Keratinocyte (primary cell): Measurements from ENCODE around the gene NPTXR. TPM values are rescaled to one million over a fixed set of nuclear protein-coding genes. Genes with fewer than 3 reads are reported as not detected.

Experiments
- DNase-seq: peaks from one replicate; pipeline ENCODE4 v3.0.0-alpha.2; 2011; ENCODE audit warnings: low read depth, missing footprints, low spot score
- FAIRE-seq: peaks from 2 replicates; lab custom pipeline; 2011; peaks lifted over from hg19 to GRCh38; lab: Jason Lieb, UNC
- H2AFZ ChIP-seq: 2 replicates; pipeline ENCODE4 v1.6.0; 2012; ENCODE audit warnings: low read length, control low read depth, inconsistent platforms; ENCODE audit not compliant: control insufficient read depth
- H3K27ac ChIP-seq: 2 replicates; pipeline ENCODE4 v1.5.1; 2011; ENCODE audit warnings: low read length; ENCODE audit not compliant: control insufficient read depth, insufficient read depth
- H3K27me3 ChIP-seq: 3 replicates; pipeline ENCODE4 v1.6.0; 2011; ENCODE audit warnings: low read length; ENCODE audit not compliant: control insufficient read depth, insufficient read depth; ENCODE audit errors: extremely low read depth
- H3K36me3 ChIP-seq, 2 experiments: 2 replicates in 1 of 2; 3 replicates in 1 of 2; pipeline ENCODE4 v1.5.1; 2011; ENCODE audit warnings: low read length in 2 of 2, mild to moderate bottlenecking in 1 of 2; ENCODE audit not compliant: control insufficient read depth in 2 of 2, insufficient read depth in 2 of 2; ENCODE audit errors: extremely low read depth in 1 of 2
- H3K4me1 ChIP-seq: 3 replicates; pipeline ENCODE4 v1.5.1; 2011; ENCODE audit warnings: low read length; ENCODE audit not compliant: control insufficient read depth, insufficient read depth; ENCODE audit errors: extremely low read depth
- H3K4me2 ChIP-seq: 3 replicates; pipeline ENCODE4 v1.6.0; 2011; ENCODE audit warnings: low read depth, low read length; ENCODE audit not compliant: control insufficient read depth, insufficient read depth; ENCODE audit errors: extremely low read depth
- H3K4me3 ChIP-seq, 3 experiments: fragments of 200-600 bp in 1 of 3; sonication (generic) in 1 of 3; 2 replicates in 2 of 3; 3 replicates in 1 of 3; pipeline ENCODE4 v1.5.1; 2011 to 2016; ENCODE audit warnings: low read length in 3 of 3, mild to moderate bottlenecking in 3 of 3, control low read depth in 2 of 3, inconsistent platforms in 1 of 3, low read depth in 1 of 3, mixed read lengths in 1 of 3, mixed run types in 1 of 3, moderate library complexity in 1 of 3; ENCODE audit not compliant: control insufficient read depth in 2 of 3, insufficient read depth in 2 of 3; ENCODE audit errors: extremely low read depth in 1 of 3
- H3K79me2 ChIP-seq: 2 replicates; pipeline ENCODE4 v1.6.0; 2012; ENCODE audit warnings: low read length; ENCODE audit not compliant: control insufficient read depth, insufficient read depth
- H3K9ac ChIP-seq: 3 replicates; pipeline ENCODE4 v1.6.0; 2011; ENCODE audit warnings: low read length; ENCODE audit not compliant: control insufficient read depth, insufficient read depth; ENCODE audit errors: extremely low read depth
- H3K9me1 ChIP-seq: 3 replicates; pipeline ENCODE4 v1.6.0; 2011; ENCODE audit warnings: low read length; ENCODE audit not compliant: control insufficient read depth, insufficient read depth; ENCODE audit errors: extremely low read depth
- H3K9me3 ChIP-seq: 2 replicates; pipeline ENCODE4 v1.5.1; 2012; ENCODE audit warnings: low read depth, low read length; ENCODE audit not compliant: control insufficient read depth
- H4K20me1 ChIP-seq: 3 replicates; pipeline ENCODE4 v1.6.0; 2011; ENCODE audit warnings: low read length; ENCODE audit not compliant: control insufficient read depth, insufficient read depth; ENCODE audit errors: extremely low read depth
- EZH2 ChIP-seq: IDR thresholded peaks from one replicate; pipeline ENCODE4 v1.6.1; 2012; ENCODE audit warnings: inconsistent platforms, mild to moderate bottlenecking, low read length, moderate library complexity
- dilution Hi-C: fragments of 300-500 bp; cut with MboI; formaldehyde crosslinking; loops from one replicate; pipeline ENCODE4 v1.7.0; 2020; ENCODE audit warnings: low sequenced_read_pairs; ENCODE audit not compliant: extremely low pct_ligation_motif_present
- polyA plus RNA-seq, 5 experiments: library from polyadenylated mRNA; depleted of rRNA in 3 of 5; stranded (reverse) in 3 of 5; stranded (forward) in 1 of 5; unstranded in 1 of 5; fragments of >200 nt; gene quantifications; 1 replicate in 1 of 5; 2 replicates in 3 of 5; 3 replicates in 1 of 5; pipeline versions ENCODE4 v1.2.1 to v1.2.3, GENCODE V29; 2011 to 2012; ENCODE audit warnings: missing spikeins in 2 of 5, low read depth in 1 of 5, low replicate concordance in 1 of 5
- TF ChIP-seq, protein P1 (sequence below), 3 experiments: IDR thresholded peaks in 1 of 3; conservative IDR thresholded peaks in 1 of 3; optimal IDR thresholded peaks in 1 of 3; 2 replicates in 2 of 3; 3 replicates in 1 of 3; pipeline versions ENCODE3 to v1.5.1; 2011; ENCODE audit warnings: low read length in 3 of 3, mild to moderate bottlenecking in 3 of 3, moderate library complexity in 2 of 3, control low read depth in 1 of 3, inconsistent platforms in 1 of 3; ENCODE audit not compliant: insufficient read depth in 2 of 3; ENCODE audit errors: extremely low read depth in 1 of 3

Gene NPTXR
- polyA plus RNA-seq, 1 donor (not counting 4 experiments of a cell fraction or from before 2014, with no cell fraction given) = 0.03 TPM

DNA sequence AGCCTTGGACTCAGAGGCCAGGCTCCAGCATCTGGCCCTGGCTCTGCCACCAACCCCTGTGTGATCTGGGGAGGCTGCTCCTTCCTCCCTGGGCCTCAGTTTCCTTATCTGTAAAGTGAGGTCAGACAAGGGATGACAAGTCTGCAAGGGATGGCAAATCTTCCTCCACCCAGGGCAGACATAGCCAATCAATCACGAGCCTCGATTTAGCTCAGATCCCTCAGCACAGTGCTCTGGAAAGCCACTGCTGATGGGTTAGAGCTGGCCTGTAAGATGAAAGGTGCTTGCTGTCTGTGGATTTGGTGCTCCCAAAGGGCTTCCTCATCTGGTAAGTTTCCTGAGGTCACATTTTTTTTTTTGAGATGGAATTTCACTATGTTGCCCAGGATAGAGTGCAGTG lies 20.2 kb downstream of the NPTXR start:
- FAIRE-seq (no peak), DNase-seq (no peak)
- no peaks in the 10 kb centered on the region for H3K9me1 ChIP-seq
- no peak overlapping the region for H2AFZ ChIP-seq
- H3K4me1 ChIP-seq = no peaks in the 10 kb centered on the region
- no peaks in the 10 kb centered on the region for H3K9me3 ChIP-seq
- no peaks in the 10 kb centered on the region for H3K36me3 ChIP-seq
- dilution Hi-C loops = no loop called here
- no peak overlapping the region for H3K4me3 ChIP-seq
- H3K27ac ChIP-seq = no peak overlapping the region
- H3K9ac ChIP-seq = no peak overlapping the region
- H3K27me3 ChIP-seq = peaks cover 13% of the 10 kb centered on the region
- H3K4me2 ChIP-seq = no peak overlapping the region
- peaks cover 12% of the 10 kb centered on the region for H4K20me1 ChIP-seq
- no peaks in the 10 kb centered on the region for H3K79me2 ChIP-seq
- no peak for TF ChIP-seq EZH2
- TF ChIP-seq, protein P1, sequence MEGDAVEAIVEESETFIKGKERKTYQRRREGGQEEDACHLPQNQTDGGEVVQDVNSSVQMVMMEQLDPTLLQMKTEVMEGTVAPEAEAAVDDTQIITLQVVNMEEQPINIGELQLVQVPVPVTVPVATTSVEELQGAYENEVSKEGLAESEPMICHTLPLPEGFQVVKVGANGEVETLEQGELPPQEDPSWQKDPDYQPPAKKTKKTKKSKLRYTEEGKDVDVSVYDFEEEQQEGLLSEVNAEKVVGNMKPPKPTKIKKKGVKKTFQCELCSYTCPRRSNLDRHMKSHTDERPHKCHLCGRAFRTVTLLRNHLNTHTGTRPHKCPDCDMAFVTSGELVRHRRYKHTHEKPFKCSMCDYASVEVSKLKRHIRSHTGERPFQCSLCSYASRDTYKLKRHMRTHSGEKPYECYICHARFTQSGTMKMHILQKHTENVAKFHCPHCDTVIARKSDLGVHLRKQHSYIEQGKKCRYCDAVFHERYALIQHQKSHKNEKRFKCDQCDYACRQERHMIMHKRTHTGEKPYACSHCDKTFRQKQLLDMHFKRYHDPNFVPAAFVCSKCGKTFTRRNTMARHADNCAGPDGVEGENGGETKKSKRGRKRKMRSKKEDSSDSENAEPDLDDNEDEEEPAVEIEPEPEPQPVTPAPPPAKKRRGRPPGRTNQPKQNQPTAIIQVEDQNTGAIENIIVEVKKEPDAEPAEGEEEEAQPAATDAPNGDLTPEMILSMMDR (optimal IDR thresholded peaks at IDR 0.05 in 1 of 3, IDR thresholded peaks at IDR 0.05 in 1 of 3, conservative IDR thresholded peaks at IDR 0.05 in 1 of 3; ENCODE audit: extremely low read depth in 1 of 3, insufficient read depth in 2 of 3, low read length in 3 of 3) = no peak

DNA sequence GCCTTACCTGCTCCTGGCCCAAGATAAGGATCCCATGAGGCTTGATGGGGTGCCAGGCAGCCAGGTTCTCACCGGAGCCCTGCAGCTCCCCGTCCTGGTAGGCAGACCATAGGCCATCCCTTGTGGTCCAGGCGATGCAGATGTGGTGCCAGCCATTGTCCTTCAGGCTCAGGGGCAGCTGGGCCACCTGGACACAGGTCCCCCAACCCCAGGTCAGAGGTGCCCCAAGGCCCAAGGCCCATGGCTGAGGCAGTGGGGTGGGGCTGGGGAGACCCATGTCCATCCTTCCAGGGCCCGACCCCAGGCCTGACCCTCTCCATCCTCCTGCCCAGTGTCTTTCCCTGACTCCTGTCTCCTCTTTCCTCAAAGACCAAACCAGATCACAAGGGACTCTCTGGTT lies 20.8 kb downstream of the NPTXR start:
- DNase-seq = no peak
- no peak overlapping the region for H3K9ac ChIP-seq
- no peak for TF ChIP-seq EZH2
- TF ChIP-seq, protein P1 (optimal IDR thresholded peaks at IDR 0.05 in 1 of 3, IDR thresholded peaks at IDR 0.05 in 1 of 3, conservative IDR thresholded peaks at IDR 0.05 in 1 of 3; ENCODE audit: extremely low read depth in 1 of 3, insufficient read depth in 2 of 3, low read length in 3 of 3) = no peak
- H3K4me1 ChIP-seq = no peaks in the 10 kb centered on the region
- no peaks in the 10 kb centered on the region for H3K79me2 ChIP-seq
- no peak overlapping the region for H3K27ac ChIP-seq
- dilution Hi-C loops = no loop called here
- H3K4me2 ChIP-seq = no peak overlapping the region
- no peak overlapping the region for H2AFZ ChIP-seq
- no peak for FAIRE-seq
- peaks cover 18% of the 10 kb centered on the region for H3K27me3 ChIP-seq
- no peaks in the 10 kb centered on the region for H3K9me1 ChIP-seq
- H3K36me3 ChIP-seq = no peaks in the 10 kb centered on the region
- H4K20me1 ChIP-seq = peaks cover 12% of the 10 kb centered on the region
- H3K4me3 ChIP-seq = no peak overlapping the region
- H3K9me3 ChIP-seq = no peaks in the 10 kb centered on the region
